ENCODE results near the gene OBSCN.

DNA sequence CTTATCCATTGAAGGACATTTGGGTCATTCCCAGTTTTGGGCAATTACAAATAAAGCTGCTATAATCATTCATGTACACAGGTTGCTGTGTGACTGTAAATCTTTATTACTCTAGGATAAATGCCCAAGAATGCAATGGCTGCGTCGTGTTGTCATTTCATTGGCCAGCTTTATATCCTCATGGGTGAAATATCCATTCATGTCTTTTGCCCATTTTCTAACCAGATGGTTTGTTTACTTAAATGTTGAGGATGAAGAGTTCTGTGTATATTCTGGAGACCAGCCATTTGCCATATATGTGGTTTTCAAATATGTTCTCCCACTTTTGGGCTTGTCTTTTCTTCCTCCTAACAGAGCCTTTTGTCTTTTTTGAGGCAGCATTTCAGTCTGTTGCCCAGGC lies 173.5 kb downstream of the OBSCN start:
- TF ChIP-seq, protein P1, sequence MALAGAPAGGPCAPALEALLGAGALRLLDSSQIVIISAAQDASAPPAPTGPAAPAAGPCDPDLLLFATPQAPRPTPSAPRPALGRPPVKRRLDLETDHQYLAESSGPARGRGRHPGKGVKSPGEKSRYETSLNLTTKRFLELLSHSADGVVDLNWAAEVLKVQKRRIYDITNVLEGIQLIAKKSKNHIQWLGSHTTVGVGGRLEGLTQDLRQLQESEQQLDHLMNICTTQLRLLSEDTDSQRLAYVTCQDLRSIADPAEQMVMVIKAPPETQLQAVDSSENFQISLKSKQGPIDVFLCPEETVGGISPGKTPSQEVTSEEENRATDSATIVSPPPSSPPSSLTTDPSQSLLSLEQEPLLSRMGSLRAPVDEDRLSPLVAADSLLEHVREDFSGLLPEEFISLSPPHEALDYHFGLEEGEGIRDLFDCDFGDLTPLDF (CRISPR knock-in tag; IDR thresholded peaks at IDR 0.05), result no peak
- TF ChIP-seq HOXA3 (CRISPR knock-in tag; IDR thresholded peaks at IDR 0.05) (no peak), CHD2 (IDR thresholded peaks at IDR 0.05; ENCODE audit: low read depth, low read length) (no peak), MYC (CRISPR knock-in tag; IDR thresholded peaks at IDR 0.05; ENCODE audit: borderline replicate concordance) (no peak), ZBTB1 (CRISPR knock-in tag; IDR thresholded peaks at IDR 0.05; ENCODE audit: borderline replicate concordance) (no peak), ZZZ3 (CRISPR knock-in tag; IDR thresholded peaks at IDR 0.05; ENCODE audit: borderline replicate concordance) (no peak), NFIC (IDR thresholded peaks at IDR 0.05; ENCODE audit: low read length) (no peak), CREM (IDR thresholded peaks at IDR 0.05) (no peak), CREM (CRISPR knock-in tag; IDR thresholded peaks at IDR 0.05) (no peak), ZBTB42 (CRISPR knock-in tag; IDR thresholded peaks at IDR 0.05) (no peak)
- TF ChIP-seq, protein P2, sequence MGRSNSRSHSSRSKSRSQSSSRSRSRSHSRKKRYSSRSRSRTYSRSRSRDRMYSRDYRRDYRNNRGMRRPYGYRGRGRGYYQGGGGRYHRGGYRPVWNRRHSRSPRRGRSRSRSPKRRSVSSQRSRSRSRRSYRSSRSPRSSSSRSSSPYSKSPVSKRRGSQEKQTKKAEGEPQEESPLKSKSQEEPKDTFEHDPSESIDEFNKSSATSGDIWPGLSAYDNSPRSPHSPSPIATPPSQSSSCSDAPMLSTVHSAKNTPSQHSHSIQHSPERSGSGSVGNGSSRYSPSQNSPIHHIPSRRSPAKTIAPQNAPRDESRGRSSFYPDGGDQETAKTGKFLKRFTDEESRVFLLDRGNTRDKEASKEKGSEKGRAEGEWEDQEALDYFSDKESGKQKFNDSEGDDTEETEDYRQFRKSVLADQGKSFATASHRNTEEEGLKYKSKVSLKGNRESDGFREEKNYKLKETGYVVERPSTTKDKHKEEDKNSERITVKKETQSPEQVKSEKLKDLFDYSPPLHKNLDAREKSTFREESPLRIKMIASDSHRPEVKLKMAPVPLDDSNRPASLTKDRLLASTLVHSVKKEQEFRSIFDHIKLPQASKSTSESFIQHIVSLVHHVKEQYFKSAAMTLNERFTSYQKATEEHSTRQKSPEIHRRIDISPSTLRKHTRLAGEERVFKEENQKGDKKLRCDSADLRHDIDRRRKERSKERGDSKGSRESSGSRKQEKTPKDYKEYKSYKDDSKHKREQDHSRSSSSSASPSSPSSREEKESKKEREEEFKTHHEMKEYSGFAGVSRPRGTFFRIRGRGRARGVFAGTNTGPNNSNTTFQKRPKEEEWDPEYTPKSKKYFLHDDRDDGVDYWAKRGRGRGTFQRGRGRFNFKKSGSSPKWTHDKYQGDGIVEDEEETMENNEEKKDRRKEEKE (IDR thresholded peaks at IDR 0.05), result no peak
- TF ChIP-seq, protein P3, sequence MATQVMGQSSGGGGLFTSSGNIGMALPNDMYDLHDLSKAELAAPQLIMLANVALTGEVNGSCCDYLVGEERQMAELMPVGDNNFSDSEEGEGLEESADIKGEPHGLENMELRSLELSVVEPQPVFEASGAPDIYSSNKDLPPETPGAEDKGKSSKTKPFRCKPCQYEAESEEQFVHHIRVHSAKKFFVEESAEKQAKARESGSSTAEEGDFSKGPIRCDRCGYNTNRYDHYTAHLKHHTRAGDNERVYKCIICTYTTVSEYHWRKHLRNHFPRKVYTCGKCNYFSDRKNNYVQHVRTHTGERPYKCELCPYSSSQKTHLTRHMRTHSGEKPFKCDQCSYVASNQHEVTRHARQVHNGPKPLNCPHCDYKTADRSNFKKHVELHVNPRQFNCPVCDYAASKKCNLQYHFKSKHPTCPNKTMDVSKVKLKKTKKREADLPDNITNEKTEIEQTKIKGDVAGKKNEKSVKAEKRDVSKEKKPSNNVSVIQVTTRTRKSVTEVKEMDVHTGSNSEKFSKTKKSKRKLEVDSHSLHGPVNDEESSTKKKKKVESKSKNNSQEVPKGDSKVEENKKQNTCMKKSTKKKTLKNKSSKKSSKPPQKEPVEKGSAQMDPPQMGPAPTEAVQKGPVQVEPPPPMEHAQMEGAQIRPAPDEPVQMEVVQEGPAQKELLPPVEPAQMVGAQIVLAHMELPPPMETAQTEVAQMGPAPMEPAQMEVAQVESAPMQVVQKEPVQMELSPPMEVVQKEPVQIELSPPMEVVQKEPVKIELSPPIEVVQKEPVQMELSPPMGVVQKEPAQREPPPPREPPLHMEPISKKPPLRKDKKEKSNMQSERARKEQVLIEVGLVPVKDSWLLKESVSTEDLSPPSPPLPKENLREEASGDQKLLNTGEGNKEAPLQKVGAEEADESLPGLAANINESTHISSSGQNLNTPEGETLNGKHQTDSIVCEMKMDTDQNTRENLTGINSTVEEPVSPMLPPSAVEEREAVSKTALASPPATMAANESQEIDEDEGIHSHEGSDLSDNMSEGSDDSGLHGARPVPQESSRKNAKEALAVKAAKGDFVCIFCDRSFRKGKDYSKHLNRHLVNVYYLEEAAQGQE (IDR thresholded peaks at IDR 0.05; ENCODE audit: borderline replicate concordance in 1 of 2, low read depth in 1 of 2, low read length in 2 of 2), result no peak
- TF ChIP-seq, protein P4, sequence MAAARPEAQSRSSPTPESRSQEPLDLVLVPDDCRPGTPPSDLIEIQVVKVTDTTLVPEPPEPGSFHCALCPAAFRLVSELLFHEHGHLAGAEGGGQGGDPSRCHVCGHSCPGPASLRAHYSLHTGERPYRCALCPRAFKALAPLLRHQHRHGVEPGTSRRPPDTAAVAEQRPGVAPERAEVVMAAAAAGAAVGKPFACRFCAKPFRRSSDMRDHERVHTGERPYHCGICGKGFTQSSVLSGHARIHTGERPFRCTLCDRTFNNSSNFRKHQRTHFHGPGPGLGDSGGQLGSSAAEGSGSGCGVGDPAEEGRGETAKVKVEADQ (CRISPR knock-in tag; IDR thresholded peaks at IDR 0.05; ENCODE audit: borderline replicate concordance), result no peak
- TF ChIP-seq, protein P5, sequence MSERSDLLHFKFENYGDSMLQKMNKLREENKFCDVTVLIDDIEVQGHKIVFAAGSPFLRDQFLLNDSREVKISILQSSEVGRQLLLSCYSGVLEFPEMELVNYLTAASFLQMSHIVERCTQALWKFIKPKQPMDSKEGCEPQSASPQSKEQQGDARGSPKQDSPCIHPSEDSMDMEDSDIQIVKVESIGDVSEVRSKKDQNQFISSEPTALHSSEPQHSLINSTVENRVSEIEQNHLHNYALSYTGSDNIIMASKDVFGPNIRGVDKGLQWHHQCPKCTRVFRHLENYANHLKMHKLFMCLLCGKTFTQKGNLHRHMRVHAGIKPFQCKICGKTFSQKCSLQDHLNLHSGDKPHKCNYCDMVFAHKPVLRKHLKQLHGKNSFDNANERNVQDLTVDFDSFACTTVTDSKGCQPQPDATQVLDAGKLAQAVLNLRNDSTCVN (CRISPR knock-in tag; IDR thresholded peaks at IDR 0.05; ENCODE audit: borderline replicate concordance), result no peak
- TF ChIP-seq, protein P6, sequence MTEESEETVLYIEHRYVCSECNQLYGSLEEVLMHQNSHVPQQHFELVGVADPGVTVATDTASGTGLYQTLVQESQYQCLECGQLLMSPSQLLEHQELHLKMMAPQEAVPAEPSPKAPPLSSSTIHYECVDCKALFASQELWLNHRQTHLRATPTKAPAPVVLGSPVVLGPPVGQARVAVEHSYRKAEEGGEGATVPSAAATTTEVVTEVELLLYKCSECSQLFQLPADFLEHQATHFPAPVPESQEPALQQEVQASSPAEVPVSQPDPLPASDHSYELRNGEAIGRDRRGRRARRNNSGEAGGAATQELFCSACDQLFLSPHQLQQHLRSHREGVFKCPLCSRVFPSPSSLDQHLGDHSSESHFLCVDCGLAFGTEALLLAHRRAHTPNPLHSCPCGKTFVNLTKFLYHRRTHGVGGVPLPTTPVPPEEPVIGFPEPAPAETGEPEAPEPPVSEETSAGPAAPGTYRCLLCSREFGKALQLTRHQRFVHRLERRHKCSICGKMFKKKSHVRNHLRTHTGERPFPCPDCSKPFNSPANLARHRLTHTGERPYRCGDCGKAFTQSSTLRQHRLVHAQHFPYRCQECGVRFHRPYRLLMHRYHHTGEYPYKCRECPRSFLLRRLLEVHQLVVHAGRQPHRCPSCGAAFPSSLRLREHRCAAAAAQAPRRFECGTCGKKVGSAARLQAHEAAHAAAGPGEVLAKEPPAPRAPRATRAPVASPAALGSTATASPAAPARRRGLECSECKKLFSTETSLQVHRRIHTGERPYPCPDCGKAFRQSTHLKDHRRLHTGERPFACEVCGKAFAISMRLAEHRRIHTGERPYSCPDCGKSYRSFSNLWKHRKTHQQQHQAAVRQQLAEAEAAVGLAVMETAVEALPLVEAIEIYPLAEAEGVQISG (CRISPR knock-in tag; IDR thresholded peaks at IDR 0.05), result no peak
